ENCODE measurements around the gene RPL23. TPM values are rescaled to one million over a fixed set of nuclear protein-coding genes. Genes with fewer than 3 reads are reported as not detected.

RPL23 gene
- polyA plus RNA-seq, 1 of the 3 experiments (the other 2 are of a cell fraction): 2,658 TPM

DNA sequence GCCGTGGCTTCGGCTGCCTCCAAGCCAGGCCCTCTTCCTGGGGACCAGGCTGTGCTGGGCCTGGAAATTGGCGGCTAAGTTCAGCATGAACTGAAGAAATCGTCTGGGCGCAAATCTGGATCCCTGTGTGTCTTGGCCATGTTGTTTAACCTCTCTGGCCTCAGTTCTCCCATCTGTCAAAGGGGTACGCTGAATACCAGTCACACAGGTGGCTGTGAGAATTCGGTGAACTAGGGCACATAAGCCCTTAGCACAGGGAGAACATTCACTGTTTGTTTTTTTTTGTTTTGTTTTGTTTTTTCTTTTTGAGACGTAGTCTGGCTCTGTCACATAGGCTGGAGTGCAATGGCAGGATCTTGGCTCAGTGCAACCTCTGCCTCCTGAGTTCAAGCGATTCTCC is 35.3 kb upstream of the RPL23 start:
- Histone ChIP-seq H3K79me2 (ENCODE audit: insufficient read depth) (peaks cover 96% of the 10 kb centered on the region), H4K20me1 (ENCODE audit: insufficient read depth) (peaks cover 91% of the 10 kb centered on the region), H3K9me2 (no peaks in the 10 kb centered on the region), H2AFZ (ENCODE audit: low read depth) (no peak overlapping the region), H3K27ac (ENCODE audit: low read depth in 2 of 2, low read length in 1 of 2) (no peak overlapping the region), H3K9ac (no peak overlapping the region), H3K4me2 (no peak overlapping the region), H3K4me3 (ENCODE audit: low read depth in 2 of 2, low read length in 1 of 2) (no peak overlapping the region), H3F3A (replicated peaks; ENCODE audit: insufficient read depth) (peaks cover 7% of the 10 kb centered on the region), H3K36me3 (replicated peaks in 1 of 2; ENCODE audit: control insufficient read depth in 1 of 2, insufficient read depth in 2 of 2, low read length in 1 of 2) (peaks cover 44 to 51% of the 10 kb centered on the region in 2 experiments), H3K4me1 (ENCODE audit: control insufficient read depth in 1 of 2, insufficient read depth in 2 of 2, low read depth in 1 of 2, low read length in 1 of 2) (peaks cover 5 to 20% of the 10 kb centered on the region in 2 experiments; a peak in 2 of 4 replicates), H3K27me3 (ENCODE audit: insufficient read depth) (no peaks in the 10 kb centered on the region), H3K9me3 (no peaks in the 10 kb centered on the region)
- WGBS (ENCODE audit: low lambda C conversion rate): 87% methylated on average over 8 of the region's 9 CpGs
- ChIA-PET CTCF (no interaction called here), POLR2A (no interaction called here)
- TF ChIP-seq FOSL2 (IDR thresholded peaks at IDR 0.05; ENCODE audit: borderline replicate concordance, low read depth): no peak
- no peak for TF ChIP-seq RAD21 (IDR thresholded peaks at IDR 0.05; ENCODE audit: low read length)
- TF ChIP-seq RFX5 (IDR thresholded peaks at IDR 0.05; ENCODE audit: low read length): no peak
- no peak for TF ChIP-seq SIN3A (IDR thresholded peaks at IDR 0.05; ENCODE audit: borderline replicate concordance, low read depth, low read length)
- no peak for TF ChIP-seq TCF12 (IDR thresholded peaks at IDR 0.05)
- TF ChIP-seq RXRA (IDR thresholded peaks at IDR 0.05; ENCODE audit: borderline replicate concordance, low read depth): no peak
- no peak for TF ChIP-seq GABPA (IDR thresholded peaks at IDR 0.05; ENCODE audit: low read depth)
- no peak for TF ChIP-seq TEAD4 (IDR thresholded peaks at IDR 0.05; ENCODE audit: borderline replicate concordance, insufficient read depth)
- DNase-seq: no peak

DNA sequence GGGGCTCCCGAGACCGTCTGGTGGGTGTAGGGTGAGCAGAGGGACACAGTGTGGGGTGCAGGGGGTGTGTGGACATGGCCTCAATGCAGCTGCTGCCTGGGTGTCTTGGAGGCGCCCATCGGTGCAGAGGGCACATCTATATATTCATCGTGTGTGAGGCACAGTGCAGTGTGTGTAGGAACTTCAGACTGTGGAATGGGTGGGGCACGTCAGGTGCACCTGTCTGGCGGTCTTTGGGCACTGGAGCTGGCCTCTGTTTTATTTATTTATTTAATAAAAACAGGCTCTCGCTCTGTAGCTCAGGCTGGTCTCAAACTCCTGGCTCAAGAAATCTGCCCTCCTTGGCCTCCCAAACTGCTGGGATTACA is 33.1 kb upstream of the RPL23 start:
- 98% methylated on average over 8 of the region's 8 CpGs for WGBS (ENCODE audit: low lambda C conversion rate)
- TF ChIP-seq JUND (IDR thresholded peaks at IDR 0.05): no peak
- TF ChIP-seq, protein P1, sequence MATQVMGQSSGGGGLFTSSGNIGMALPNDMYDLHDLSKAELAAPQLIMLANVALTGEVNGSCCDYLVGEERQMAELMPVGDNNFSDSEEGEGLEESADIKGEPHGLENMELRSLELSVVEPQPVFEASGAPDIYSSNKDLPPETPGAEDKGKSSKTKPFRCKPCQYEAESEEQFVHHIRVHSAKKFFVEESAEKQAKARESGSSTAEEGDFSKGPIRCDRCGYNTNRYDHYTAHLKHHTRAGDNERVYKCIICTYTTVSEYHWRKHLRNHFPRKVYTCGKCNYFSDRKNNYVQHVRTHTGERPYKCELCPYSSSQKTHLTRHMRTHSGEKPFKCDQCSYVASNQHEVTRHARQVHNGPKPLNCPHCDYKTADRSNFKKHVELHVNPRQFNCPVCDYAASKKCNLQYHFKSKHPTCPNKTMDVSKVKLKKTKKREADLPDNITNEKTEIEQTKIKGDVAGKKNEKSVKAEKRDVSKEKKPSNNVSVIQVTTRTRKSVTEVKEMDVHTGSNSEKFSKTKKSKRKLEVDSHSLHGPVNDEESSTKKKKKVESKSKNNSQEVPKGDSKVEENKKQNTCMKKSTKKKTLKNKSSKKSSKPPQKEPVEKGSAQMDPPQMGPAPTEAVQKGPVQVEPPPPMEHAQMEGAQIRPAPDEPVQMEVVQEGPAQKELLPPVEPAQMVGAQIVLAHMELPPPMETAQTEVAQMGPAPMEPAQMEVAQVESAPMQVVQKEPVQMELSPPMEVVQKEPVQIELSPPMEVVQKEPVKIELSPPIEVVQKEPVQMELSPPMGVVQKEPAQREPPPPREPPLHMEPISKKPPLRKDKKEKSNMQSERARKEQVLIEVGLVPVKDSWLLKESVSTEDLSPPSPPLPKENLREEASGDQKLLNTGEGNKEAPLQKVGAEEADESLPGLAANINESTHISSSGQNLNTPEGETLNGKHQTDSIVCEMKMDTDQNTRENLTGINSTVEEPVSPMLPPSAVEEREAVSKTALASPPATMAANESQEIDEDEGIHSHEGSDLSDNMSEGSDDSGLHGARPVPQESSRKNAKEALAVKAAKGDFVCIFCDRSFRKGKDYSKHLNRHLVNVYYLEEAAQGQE (IDR thresholded peaks at IDR 0.05; ENCODE audit: low read depth, low read length): no peak
- no peak for TF ChIP-seq YY1 (IDR thresholded peaks at IDR 0.05; ENCODE audit: low read depth)
- TF ChIP-seq EZH2phosphoT487 (IDR thresholded peaks at IDR 0.05; ENCODE audit: borderline replicate concordance, low read depth): no peak
- TF ChIP-seq RCOR1 (IDR thresholded peaks at IDR 0.05; ENCODE audit: low read length): no peak
- TF ChIP-seq, protein P2, sequence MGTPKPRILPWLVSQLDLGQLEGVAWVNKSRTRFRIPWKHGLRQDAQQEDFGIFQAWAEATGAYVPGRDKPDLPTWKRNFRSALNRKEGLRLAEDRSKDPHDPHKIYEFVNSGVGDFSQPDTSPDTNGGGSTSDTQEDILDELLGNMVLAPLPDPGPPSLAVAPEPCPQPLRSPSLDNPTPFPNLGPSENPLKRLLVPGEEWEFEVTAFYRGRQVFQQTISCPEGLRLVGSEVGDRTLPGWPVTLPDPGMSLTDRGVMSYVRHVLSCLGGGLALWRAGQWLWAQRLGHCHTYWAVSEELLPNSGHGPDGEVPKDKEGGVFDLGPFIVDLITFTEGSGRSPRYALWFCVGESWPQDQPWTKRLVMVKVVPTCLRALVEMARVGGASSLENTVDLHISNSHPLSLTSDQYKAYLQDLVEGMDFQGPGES (IDR thresholded peaks at IDR 0.05; ENCODE audit: low read depth, low read length): no peak
- TF ChIP-seq TEAD4 (IDR thresholded peaks at IDR 0.05; ENCODE audit: borderline replicate concordance, insufficient read depth): no peak
- TF ChIP-seq MXI1 (IDR thresholded peaks at IDR 0.05; ENCODE audit: low read depth, low read length): no peak
- no peak for TF ChIP-seq GATA2 (CRISPR knock-in tag; IDR thresholded peaks at IDR 0.05)
- no peak for TF ChIP-seq NRF1 (IDR thresholded peaks at IDR 0.05; ENCODE audit: low read depth, low read length)
- no peak for TF ChIP-seq RFX5 (IDR thresholded peaks at IDR 0.05; ENCODE audit: low read length)
- TF ChIP-seq, protein P3, sequence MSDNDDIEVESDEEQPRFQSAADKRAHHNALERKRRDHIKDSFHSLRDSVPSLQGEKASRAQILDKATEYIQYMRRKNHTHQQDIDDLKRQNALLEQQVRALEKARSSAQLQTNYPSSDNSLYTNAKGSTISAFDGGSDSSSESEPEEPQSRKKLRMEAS (IDR thresholded peaks at IDR 0.05; ENCODE audit: low read depth): no peak
- TF ChIP-seq SMC3 (IDR thresholded peaks at IDR 0.05; ENCODE audit: low read depth, low read length): no peak
- TF ChIP-seq, protein P4, sequence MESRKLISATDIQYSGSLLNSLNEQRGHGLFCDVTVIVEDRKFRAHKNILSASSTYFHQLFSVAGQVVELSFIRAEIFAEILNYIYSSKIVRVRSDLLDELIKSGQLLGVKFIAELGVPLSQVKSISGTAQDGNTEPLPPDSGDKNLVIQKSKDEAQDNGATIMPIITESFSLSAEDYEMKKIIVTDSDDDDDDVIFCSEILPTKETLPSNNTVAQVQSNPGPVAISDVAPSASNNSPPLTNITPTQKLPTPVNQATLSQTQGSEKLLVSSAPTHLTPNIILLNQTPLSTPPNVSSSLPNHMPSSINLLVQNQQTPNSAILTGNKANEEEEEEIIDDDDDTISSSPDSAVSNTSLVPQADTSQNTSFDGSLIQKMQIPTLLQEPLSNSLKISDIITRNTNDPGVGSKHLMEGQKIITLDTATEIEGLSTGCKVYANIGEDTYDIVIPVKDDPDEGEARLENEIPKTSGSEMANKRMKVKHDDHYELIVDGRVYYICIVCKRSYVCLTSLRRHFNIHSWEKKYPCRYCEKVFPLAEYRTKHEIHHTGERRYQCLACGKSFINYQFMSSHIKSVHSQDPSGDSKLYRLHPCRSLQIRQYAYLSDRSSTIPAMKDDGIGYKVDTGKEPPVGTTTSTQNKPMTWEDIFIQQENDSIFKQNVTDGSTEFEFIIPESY (IDR thresholded peaks at IDR 0.05; ENCODE audit: borderline replicate concordance, low read depth): no peak
- no peak for TF ChIP-seq TAF1 (IDR thresholded peaks at IDR 0.05; ENCODE audit: borderline replicate concordance, low read depth, low read length)

More for the DNA sequence above, 33.1 kb upstream of the RPL23 start:
- Histone ChIP-seq H3K9ac (no peak overlapping the region), H4K20me1 (ENCODE audit: insufficient read depth) (peaks cover 93% of the 10 kb centered on the region), H2AFZ (ENCODE audit: low read depth) (no peak overlapping the region), H3K9me3 (no peaks in the 10 kb centered on the region), H3K27ac (ENCODE audit: low read depth in 2 of 2, low read length in 1 of 2) (no peak overlapping the region), H3K9me2 (no peaks in the 10 kb centered on the region), H3F3A (replicated peaks; ENCODE audit: insufficient read depth) (peaks cover 7% of the 10 kb centered on the region), H3K4me2 (no peak overlapping the region), H3K79me2 (ENCODE audit: insufficient read depth) (peaks cover 99% of the 10 kb centered on the region), H3K4me3 (ENCODE audit: low read depth in 2 of 2, low read length in 1 of 2) (no peak overlapping the region), H3K4me1 (ENCODE audit: control insufficient read depth in 1 of 2, insufficient read depth in 2 of 2, low read depth in 1 of 2, low read length in 1 of 2) (peaks cover 11 to 16% of the 10 kb centered on the region in 2 experiments; a peak in 3 of 4 replicates), H3K27me3 (ENCODE audit: insufficient read depth) (no peaks in the 10 kb centered on the region), H3K36me3 (replicated peaks in 1 of 2; ENCODE audit: control insufficient read depth in 1 of 2, insufficient read depth in 2 of 2, low read length in 1 of 2) (peaks cover 38 to 52% of the 10 kb centered on the region in 2 experiments)
- CTCF ChIA-PET: interaction anchor here (1.3 to 2.1 kb wide), 3 partner anchors 29 to 39 kb away, joined by 3 to 6 read pairs (median 4); partner anchors contain the start of gene LASP1NB
- DNase-seq: no peak
- POLR2A ChIA-PET: interaction anchor here (0.8 to 2.2 kb wide), 3 partner anchors 15 to 26 kb away, joined by 4 to 6 read pairs (median 4); partner anchors contain the start of gene LASP1
